ENCODE measurements around the gene SDHAF1. TPM values are rescaled to one million over a fixed set of nuclear protein-coding genes. Genes with fewer than 3 reads are reported as not detected.

Gene SDHAF1
- total and polyA plus RNA-seq, 2 donors (not counting 3 experiments of a cell fraction or from before 2014, with no cell fraction given) = 10.3 to 16.2 TPM

DNA sequence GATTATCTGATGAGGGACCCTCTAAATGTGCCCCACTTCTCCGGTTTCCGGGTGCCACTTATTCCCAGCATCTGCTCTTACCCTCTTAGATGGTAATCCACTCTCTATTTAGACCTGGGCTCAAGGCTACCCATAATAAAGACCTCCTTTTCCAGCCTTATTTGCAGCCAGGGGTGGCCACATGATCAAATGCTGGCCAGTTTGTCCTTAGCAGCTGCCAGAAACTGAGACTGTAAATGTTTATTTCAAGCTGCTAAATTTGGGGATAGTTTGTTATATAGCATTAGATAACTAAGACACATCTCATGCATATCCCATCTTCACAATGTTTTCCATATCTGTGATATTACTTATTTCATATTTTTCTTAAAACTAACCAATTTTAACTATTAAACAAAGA lies 49.0 kb downstream of the SDHAF1 start:
- Histone ChIP-seq H3K4me1 (ENCODE audit: control insufficient read depth, extremely low read depth, insufficient read depth, low read length) (no peaks in the 10 kb centered on the region), H2AFZ (ENCODE audit: low read depth, low read length) (no peak overlapping the region), H3K79me2 (ENCODE audit: control insufficient read depth, insufficient read depth, low read length) (no peaks in the 10 kb centered on the region), H3K27ac (ENCODE audit: insufficient read depth, low read depth, low read length) (no peak overlapping the region), H4K20me1 (replicated peaks; ENCODE audit: control insufficient read depth, extremely low read depth, insufficient read depth, low read length) (no peaks in the 10 kb centered on the region), H3K4me3 (replicated peaks in 1 of 3; ENCODE audit: insufficient read depth in 1 of 3, low read depth in 1 of 3, low read length in 3 of 3) (no peak overlapping the region), H3K9me3 (replicated peaks; ENCODE audit: control insufficient read depth, insufficient read depth, low read length) (no peaks in the 10 kb centered on the region), H3K36me3 (ENCODE audit: control insufficient read depth in 2 of 2, extremely low read depth in 1 of 2, insufficient read depth in 2 of 2, low read length in 2 of 2) (no peaks in the 10 kb centered on the region), H3K27me3 (ENCODE audit: control insufficient read depth in 2 of 2, insufficient read depth in 2 of 2, low read length in 2 of 2) (no peaks in the 10 kb centered on the region), H3K9me1 (replicated peaks; ENCODE audit: control insufficient read depth, extremely low read depth, insufficient read depth, low read length) (no peaks in the 10 kb centered on the region), H3K4me2 (ENCODE audit: insufficient read depth, low read length) (no peak overlapping the region), H3K9ac (replicated peaks; ENCODE audit: extremely low read depth, insufficient read depth, low read length) (no peak overlapping the region)
- dilution Hi-C loops (cut with MboI; ENCODE audit: extremely low pct_ligation_motif_present, low sequenced_read_pairs) (no loop called here), intact Hi-C loops (cut with micrococcal nuclease) (no loop called here)
- no peak for DNase-seq (ENCODE audit: low read depth, low spot score)
- TF ChIP-seq MYC (IDR thresholded peaks at IDR 0.05; ENCODE audit: low read depth, low read length) (no peak), FOS (IDR thresholded peaks at IDR 0.05; ENCODE audit: borderline replicate concordance, insufficient read depth, low read length) (no peak), JUN (IDR thresholded peaks at IDR 0.05; ENCODE audit: borderline replicate concordance, insufficient read depth, insufficient read length, low read depth) (no peak), GATA2 (IDR thresholded peaks at IDR 0.05; ENCODE audit: insufficient read depth, insufficient read length, low read depth, low read length) (no peak), POLR2A (IDR thresholded peaks at IDR 0.05; ENCODE audit: low read depth, low read length) (no peak), CTCF (IDR thresholded peaks at IDR 0.05; ENCODE audit: extremely low read depth in 1 of 2, insufficient read depth in 1 of 2, low read depth in 1 of 2, low read length in 2 of 2) (no peak), EZH2 (IDR thresholded peaks at IDR 0.05; ENCODE audit: borderline replicate concordance, low read depth, low read length, severe bottlenecking) (no peak), POLR2AphosphoS5 (IDR thresholded peaks at IDR 0.05; ENCODE audit: insufficient read depth, low read depth, low read length) (no peak), MAX (IDR thresholded peaks at IDR 0.05; ENCODE audit: insufficient read depth, insufficient read length) (no peak)
- no TSS peak for BruUV-seq (replicated peaks)
- ChIA-PET POLR2A (no interaction called here), CTCF (interaction anchor here (1.7 kb wide), 1 partner anchor 10 kb away, joined by 5 read pairs; the partner anchor contains the start of gene THAP8)
- FAIRE-seq = no peak

Small RNA genes within 50 kb of the gene (small RNA-seq; reads per million reads assigned to genes)
- gene AF038458.1 (ENCODE audit: insufficient read depth, insufficient read length, low read depth, low replicate concordance) = not detected

Other genes starting within 250 kb of the SDHAF1 start
- gene U2AF1L4, start 249.8 kb upstream of the SDHAF1 start, total RNA-seq = 5.6 and 10.5 TPM in 2 replicates
- 13.5 and 15.0 TPM in 2 replicates for gene U2AF1L4, start 249.8 kb upstream of the SDHAF1 start, polyA plus RNA-seq
- 65.6 and 70.1 TPM in 2 replicates for gene PSENEN, start 249.5 kb upstream of the SDHAF1 start, total RNA-seq
- 60.0 and 86.8 TPM in 2 replicates for gene PSENEN, start 249.5 kb upstream of the SDHAF1 start, polyA plus RNA-seq
- gene LIN37, start 246.6 kb upstream of the SDHAF1 start, total RNA-seq = 11.3 and 15.5 TPM in 2 replicates
- gene LIN37, start 246.6 kb upstream of the SDHAF1 start, polyA plus RNA-seq = 21.4 and 21.9 TPM in 2 replicates
- 2.7 and 6.2 TPM in 2 replicates for gene HSPB6, start 238.2 kb upstream of the SDHAF1 start, total RNA-seq
- gene HSPB6, start 238.2 kb upstream of the SDHAF1 start, polyA plus RNA-seq = 2.3 and 3.4 TPM in 2 replicates
- 28.3 and 32.1 TPM in 2 replicates for gene PROSER3, start 237.0 kb upstream of the SDHAF1 start, total RNA-seq
- gene PROSER3, start 237.0 kb upstream of the SDHAF1 start, polyA plus RNA-seq = 18.3 and 19.5 TPM in 2 replicates
- gene ARHGAP33, start 219.6 kb upstream of the SDHAF1 start, total RNA-seq = 18.4 and 32.8 TPM in 2 replicates
- 11.0 and 11.7 TPM in 2 replicates for gene ARHGAP33, start 219.6 kb upstream of the SDHAF1 start, polyA plus RNA-seq
- not detected in 2 replicates for gene PRODH2, start 182.3 kb upstream of the SDHAF1 start, total RNA-seq
- gene PRODH2, start 182.3 kb upstream of the SDHAF1 start, polyA plus RNA-seq = not detected in 2 replicates
- not detected in 2 replicates for gene NPHS1, start 142.7 kb upstream of the SDHAF1 start, total RNA-seq
- not detected in 2 replicates for gene NPHS1, start 142.7 kb upstream of the SDHAF1 start, polyA plus RNA-seq
- gene KIRREL2, start 138.3 kb upstream of the SDHAF1 start, total RNA-seq = not detected in 2 replicates
- gene KIRREL2, start 138.3 kb upstream of the SDHAF1 start, polyA plus RNA-seq = not detected in 2 replicates
- 6.2 and 9.0 TPM in 2 replicates for gene APLP1, start 126.6 kb upstream of the SDHAF1 start, total RNA-seq
- gene APLP1, start 126.6 kb upstream of the SDHAF1 start, polyA plus RNA-seq = 13.0 and 15.1 TPM in 2 replicates
- gene NFKBID, start 94.6 kb upstream of the SDHAF1 start, total RNA-seq = 7.6 and 8.7 TPM in 2 replicates
- 5.5 and 6.7 TPM in 2 replicates for gene NFKBID, start 94.6 kb upstream of the SDHAF1 start, polyA plus RNA-seq
- not detected in 2 replicates for gene HCST, start 92.7 kb upstream of the SDHAF1 start, total RNA-seq
- gene HCST, start 92.7 kb upstream of the SDHAF1 start, polyA plus RNA-seq = not detected in 2 replicates
- not detected in 2 replicates for gene TYROBP, start 86.9 kb upstream of the SDHAF1 start, total RNA-seq
- gene TYROBP, start 86.9 kb upstream of the SDHAF1 start, polyA plus RNA-seq = not detected in 2 replicates
- 15.9 and 17.3 TPM in 2 replicates for gene LRFN3, start 58.8 kb upstream of the SDHAF1 start, total RNA-seq
- gene LRFN3, start 58.8 kb upstream of the SDHAF1 start, polyA plus RNA-seq = 4.1 and 5.8 TPM in 2 replicates
- gene SYNE4, start 13.6 kb downstream of the SDHAF1 start, total RNA-seq = 0.62 and 1.3 TPM in 2 replicates
- gene SYNE4, start 13.6 kb downstream of the SDHAF1 start, polyA plus RNA-seq = 0.38 and 0.46 TPM in 2 replicates
- 17.3 and 21.4 TPM in 2 replicates for gene ALKBH6, start 19.0 kb downstream of the SDHAF1 start, total RNA-seq
- gene ALKBH6, start 19.0 kb downstream of the SDHAF1 start, polyA plus RNA-seq = 26.7 and 33.2 TPM in 2 replicates
- gene CLIP3, start 37.7 kb downstream of the SDHAF1 start, total RNA-seq = 21.0 and 24.4 TPM in 2 replicates
- 4.7 and 7.0 TPM in 2 replicates for gene CLIP3, start 37.7 kb downstream of the SDHAF1 start, polyA plus RNA-seq
- gene THAP8, start 59.1 kb downstream of the SDHAF1 start, total RNA-seq = 2.9 and 4.1 TPM in 2 replicates
- 6.6 and 8.3 TPM in 2 replicates for gene THAP8, start 59.1 kb downstream of the SDHAF1 start, polyA plus RNA-seq
- 12.1 and 13.4 TPM in 2 replicates for gene WDR62, start 59.7 kb downstream of the SDHAF1 start, total RNA-seq
- 8.0 and 8.7 TPM in 2 replicates for gene WDR62, start 59.7 kb downstream of the SDHAF1 start, polyA plus RNA-seq
- gene OVOL3, start 116.0 kb downstream of the SDHAF1 start, total RNA-seq = not detected in 2 replicates
- not detected in 2 replicates for gene OVOL3, start 116.0 kb downstream of the SDHAF1 start, polyA plus RNA-seq
- 63.3 and 64.8 TPM in 2 replicates for gene POLR2I, start 119.7 kb downstream of the SDHAF1 start, total RNA-seq
- 53.0 and 89.7 TPM in 2 replicates for gene POLR2I, start 119.7 kb downstream of the SDHAF1 start, polyA plus RNA-seq
- gene TBCB, start 120.3 kb downstream of the SDHAF1 start, total RNA-seq = 178 and 190 TPM in 2 replicates
- gene TBCB, start 120.3 kb downstream of the SDHAF1 start, polyA plus RNA-seq = 363 and 364 TPM in 2 replicates
- gene CAPNS1, start 144.9 kb downstream of the SDHAF1 start, total RNA-seq = 722 and 777 TPM in 2 replicates
- gene CAPNS1, start 144.9 kb downstream of the SDHAF1 start, polyA plus RNA-seq = 1,095 and 1,235 TPM in 2 replicates
- 26.8 and 35.2 TPM in 2 replicates for gene COX7A1, start 157.3 kb downstream of the SDHAF1 start, total RNA-seq
- 10.6 and 11.6 TPM in 2 replicates for gene COX7A1, start 157.3 kb downstream of the SDHAF1 start, polyA plus RNA-seq
- 3.1 and 3.6 TPM in 2 replicates for gene ZNF565, start 219.5 kb downstream of the SDHAF1 start, total RNA-seq
- 1.4 and 1.8 TPM in 2 replicates for gene ZNF565, start 219.5 kb downstream of the SDHAF1 start, polyA plus RNA-seq
- gene ZNF146, start 219.9 kb downstream of the SDHAF1 start, total RNA-seq = 63.3 and 65.9 TPM in 2 replicates
- gene ZNF146, start 219.9 kb downstream of the SDHAF1 start, polyA plus RNA-seq = 9.7 and 17.8 TPM in 2 replicates